Stomach (tissue), 4 donors: Measurements from ENCODE around the gene AMBP.

ENCODE experiments used
- CTCF ChIP-seq, 7 experiments: fragments of 450-650 bp in 4 of 7; fragments of 200-600 bp in 3 of 7; sonication (generic) in 3 of 7; IDR thresholded peaks; one replicate each; pipeline ENCODE4 v1.5.1; 2016 to 2019; ENCODE audit warnings: antibody characterized with exemption in 7 of 7, control low read depth in 2 of 7, mild to moderate bottlenecking in 1 of 7
- POLR2AphosphoS5 ChIP-seq, 3 donors: sonication (generic); formaldehyde crosslinking; IDR thresholded peaks; one replicate each; pipeline ENCODE4 v1.6.1; 2016; ENCODE audit warnings: antibody characterized with exemption in 3 of 3

GRCh38 chr9:114034661-114035062 is 43.4 kb downstream of the AMBP start:
- TF ChIP-seq POLR2AphosphoS5 (IDR thresholded peaks at IDR 0.05) (no peak), CTCF (IDR thresholded peaks at IDR 0.05) (no peak)
